Fibroblast of the aortic adventitia (primary cell): Measurements from ENCODE around the gene GLI3. TPM values are rescaled to one million over a fixed set of nuclear protein-coding genes. Genes with fewer than 3 reads are reported as not detected.

Source experiments
- DNase-seq: peaks from one replicate; pipeline ENCODE4 v3.0.0-alpha.2; 2010; ENCODE audit warnings: low read depth
- H3K4me3 ChIP-seq: 2 replicates; pipeline ENCODE4 v1.5.1; 2011; ENCODE audit warnings: low read depth, mild to moderate bottlenecking, control low read depth, low read length, moderate library complexity
- CTCF ChIP-seq: IDR thresholded peaks from 2 replicates; pipeline ENCODE4 v1.5.1; 2011; ENCODE audit warnings: mild to moderate bottlenecking, low read length, control low read depth, inconsistent platforms; ENCODE audit not compliant: insufficient read depth
- total RNA-seq: library from RNA; depleted of rRNA; stranded (reverse); fragments of >200 nt; gene quantifications from 2 replicates; pipeline ENCODE4 v1.2.3, GENCODE V29; 2012; ENCODE audit warnings: low replicate concordance

GLI3 gene
- total RNA-seq, 1 donor: 7.0 TPM

DNA sequence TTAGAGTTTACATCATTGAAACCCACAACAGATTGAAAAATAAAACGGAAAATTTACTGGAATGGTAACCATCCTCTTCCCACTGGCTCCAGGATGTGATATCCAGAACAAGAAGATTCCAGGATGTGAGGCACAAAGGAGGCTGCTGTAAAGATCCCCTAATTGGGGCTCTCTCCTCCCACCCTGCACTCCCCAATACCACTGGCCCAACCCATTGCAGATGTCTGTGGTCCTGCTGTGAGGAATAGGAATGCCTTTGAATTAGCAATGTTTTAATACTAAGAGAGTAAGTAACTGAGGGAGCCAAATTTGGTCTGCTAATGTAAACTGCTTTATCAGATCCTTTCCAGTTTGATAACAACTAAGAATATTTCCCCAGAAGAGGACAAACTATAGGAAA is 308.2 kb downstream of the GLI3 start:
- DNase-seq: peak; percentile 11
- TF ChIP-seq CTCF: no peak
- H3K4me3 ChIP-seq: no peak overlapping the region

DNA sequence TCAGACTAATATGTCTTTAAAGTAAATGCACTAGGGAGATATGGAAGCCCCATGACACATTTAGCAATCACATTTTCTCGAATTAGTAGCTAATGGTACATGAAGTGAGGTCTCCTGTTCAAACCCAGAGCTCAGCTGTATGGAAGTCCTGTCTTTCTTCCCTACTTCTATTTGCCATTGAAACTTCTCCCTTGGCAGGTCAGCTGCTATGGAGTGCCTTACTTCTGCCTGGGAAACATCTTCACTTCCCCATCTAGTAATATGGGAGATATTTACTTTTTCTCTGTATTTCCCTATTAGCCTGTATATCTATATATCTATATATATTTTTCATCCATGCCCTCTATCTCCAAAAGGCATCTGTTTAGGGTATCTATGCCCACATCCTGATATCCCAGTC is 308.8 kb downstream of the GLI3 start:
- no peak for DNase-seq
- no peak for TF ChIP-seq CTCF
- no peak overlapping the region for H3K4me3 ChIP-seq

DNA sequence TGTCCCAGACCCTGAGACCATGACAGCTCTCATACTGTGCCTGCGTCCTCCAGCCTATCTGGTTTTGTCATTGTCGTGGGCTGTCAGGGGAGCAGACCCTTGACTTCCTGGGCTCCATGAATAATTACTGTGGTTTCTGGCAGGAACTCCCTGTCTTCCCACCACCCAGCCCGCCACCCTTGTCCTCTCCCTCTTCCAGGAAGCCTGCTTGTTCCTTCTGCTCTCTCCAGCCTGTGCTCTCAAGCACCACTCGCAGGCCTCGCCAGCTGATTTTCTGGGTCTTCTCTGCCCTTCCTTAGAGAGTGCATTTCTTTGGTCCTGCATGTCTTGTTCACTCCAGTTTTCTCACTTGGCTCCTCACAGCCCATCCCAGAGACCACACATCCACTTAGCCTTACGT is 309.6 kb downstream of the GLI3 start:
- TF ChIP-seq CTCF: no peak
- H3K4me3 ChIP-seq: no peak overlapping the region
- DNase-seq: no peak

DNA sequence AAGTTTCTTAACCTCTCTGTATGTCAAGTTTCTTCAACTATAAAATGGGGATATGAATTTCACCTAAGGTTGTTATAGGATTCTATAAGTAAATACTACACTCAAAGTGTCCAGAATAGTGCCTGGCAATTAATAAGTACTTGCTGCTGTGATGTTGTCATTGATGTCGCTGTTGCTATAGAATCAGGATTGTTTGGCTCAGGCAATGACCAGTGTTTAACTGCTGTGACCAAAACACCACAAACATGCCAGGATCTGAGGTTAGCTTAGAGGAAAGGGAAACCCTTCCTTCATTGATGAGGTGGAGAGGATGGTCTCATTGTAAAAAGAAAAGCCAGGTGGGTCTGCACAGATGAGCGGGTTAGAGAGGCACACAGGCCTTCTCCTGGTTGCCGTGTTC is 311.1 kb downstream of the GLI3 start:
- TF ChIP-seq CTCF: no peak
- DNase-seq: no peak
- no peak overlapping the region for H3K4me3 ChIP-seq

DNA sequence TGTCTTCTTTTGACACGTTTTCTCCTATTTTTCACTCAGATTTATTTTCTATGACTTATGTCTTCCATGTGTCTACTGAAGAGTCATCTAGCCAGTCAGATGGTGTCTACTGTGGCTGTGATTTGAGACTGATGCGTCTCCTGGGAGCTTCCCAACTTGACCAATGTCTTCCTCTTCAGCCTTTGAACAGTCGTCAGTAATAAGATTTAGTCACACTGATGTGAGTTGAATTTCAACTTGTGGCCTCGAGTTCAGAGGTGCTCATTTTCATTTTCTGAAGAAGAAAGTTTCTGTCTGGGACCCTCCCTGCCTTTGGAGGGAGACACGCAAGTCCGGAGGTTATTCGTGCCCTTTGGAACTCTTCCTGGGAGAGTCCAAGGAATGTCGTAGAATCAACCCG is 312.2 kb downstream of the GLI3 start:
- no peak overlapping the region for H3K4me3 ChIP-seq
- no peak for DNase-seq
- no peak for TF ChIP-seq CTCF

- no peak for TF ChIP-seq CTCF
Measured at GRCh38 chr7:41922373-41922772, 314.6 kb downstream of the GLI3 start.

DNA sequence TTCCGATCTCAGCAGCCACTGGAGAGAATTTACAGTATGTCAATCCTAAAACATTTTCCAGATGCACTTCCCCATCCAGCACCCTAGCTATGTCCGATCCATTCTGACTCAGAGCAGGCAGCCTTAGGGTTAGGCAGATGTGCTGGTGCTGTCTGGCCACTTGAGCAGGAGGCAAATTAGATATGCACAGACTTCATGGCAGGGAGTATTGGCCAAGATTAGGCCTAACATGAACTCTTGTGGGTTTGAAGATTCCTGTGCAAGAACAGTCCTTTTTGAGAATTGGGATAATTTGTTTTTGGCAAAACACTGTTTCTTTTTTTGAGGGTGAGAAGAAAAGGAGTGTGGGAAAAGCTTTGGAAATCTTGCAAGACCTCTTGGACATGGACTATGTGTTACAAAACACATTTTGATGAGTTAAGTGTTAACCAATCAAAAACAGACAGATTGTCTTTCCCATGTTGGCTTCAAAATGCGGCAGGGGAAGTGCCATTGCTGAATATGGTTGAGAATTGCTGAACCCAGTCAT is 315.5 kb downstream of the GLI3 start:
- H3K4me3 ChIP-seq: no peak overlapping the region
- DNase-seq: peak; percentile 83
- TF ChIP-seq CTCF: no peak

More at GRCh38 chr7:41922373-41922772, 314.6 kb downstream of the GLI3 start:
- no peak overlapping the region for H3K4me3 ChIP-seq
- no peak for DNase-seq
